LHCN-M2 (cell line): ENCODE data around the gene ACOX3. TPM values are rescaled to one million over a fixed set of nuclear protein-coding genes. Genes with fewer than 3 reads are reported as not detected.
A peak's percentile ranks its signal among the peaks of the same experiment; 100 is the strongest.

Source experiments
- DNase-seq: peaks from one replicate; pipeline ENCODE4 v3.0.0-alpha.2; 2012; ENCODE audit warnings: low read depth
- total RNA-seq: library from RNA; depleted of rRNA; stranded (reverse); fragments of >200 nt; gene quantifications from 2 replicates; pipeline ENCODE4 v1.2.3, GENCODE V29; 2014

Gene ACOX3
- total RNA-seq, 1 experiment from 2014 or later, result 27.3 TPM

- DNase-seq, result peak; percentile 56
These were observed 99.7 kb downstream of the ACOX3 start for GRCh38 chr4:8340781-8341241.

DNA sequence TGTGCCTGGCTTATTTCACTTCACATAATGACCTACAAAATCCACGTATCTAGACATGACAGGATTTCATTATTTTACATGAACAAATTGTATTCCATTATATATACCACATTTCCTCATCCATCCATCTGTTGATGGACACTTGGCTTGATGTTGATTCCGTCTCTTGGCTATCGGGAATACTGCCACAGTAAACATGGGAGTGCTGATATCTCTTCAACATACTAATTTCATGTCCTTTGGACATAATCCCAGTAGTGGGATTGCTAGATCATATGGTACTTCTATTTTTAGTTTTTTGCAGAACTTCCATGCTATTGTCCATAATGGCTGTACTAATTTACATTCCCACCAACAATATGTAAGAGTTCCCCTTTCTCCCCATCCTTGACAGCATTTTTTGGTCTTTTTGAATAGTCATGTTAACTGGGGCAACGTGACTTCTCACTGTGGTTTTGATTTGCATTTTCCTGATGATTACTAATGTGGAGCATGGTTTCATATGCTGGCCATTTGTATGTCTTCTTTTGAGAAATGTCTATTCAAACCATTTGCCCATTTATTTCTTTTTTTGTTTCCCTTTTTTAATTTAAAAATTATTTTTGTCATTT lies 102.1 kb downstream of the ACOX3 start:
- DNase-seq, result peak; percentile 24

- DNase-seq, result peak; percentile 66
These were observed 104.0 kb downstream of the ACOX3 start for GRCh38 chr4:8336412-8337075.

- no peak for DNase-seq
These were observed 104.7 kb downstream of the ACOX3 start for GRCh38 chr4:8335848-8336247.

DNA sequence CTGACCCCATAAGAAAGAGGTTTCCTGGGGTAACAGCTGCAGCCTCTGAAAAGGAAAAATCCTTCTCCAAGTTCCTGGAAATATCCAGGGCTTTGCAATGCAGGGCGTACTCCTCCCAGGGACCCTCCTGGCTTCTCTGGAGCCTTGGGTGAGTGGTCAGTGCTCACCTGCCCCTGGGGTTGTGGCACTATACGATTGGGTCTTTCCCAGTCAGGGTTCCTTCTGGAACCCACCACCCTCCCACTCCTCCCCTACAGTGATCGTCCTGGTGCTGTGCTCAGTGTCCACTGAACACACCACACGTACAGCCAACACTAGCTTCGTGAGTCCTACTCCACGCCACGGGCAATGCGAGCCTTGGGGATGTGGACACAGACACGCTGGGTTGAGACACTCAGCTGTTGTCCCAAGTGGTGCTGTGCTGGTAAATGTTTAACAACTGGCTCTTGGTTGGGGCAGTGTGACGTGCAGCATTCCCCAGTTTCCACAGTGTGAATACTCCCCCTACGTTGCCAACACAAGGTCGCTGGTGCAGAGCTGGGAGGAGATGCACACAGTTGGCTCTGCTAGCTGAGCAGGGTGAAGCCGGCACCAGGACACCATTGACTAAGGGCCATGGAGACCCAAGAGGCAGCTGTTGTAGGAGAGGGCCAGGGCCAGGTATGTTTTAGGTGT lies 105.6 kb downstream of the ACOX3 start:
- no peak for DNase-seq

DNA sequence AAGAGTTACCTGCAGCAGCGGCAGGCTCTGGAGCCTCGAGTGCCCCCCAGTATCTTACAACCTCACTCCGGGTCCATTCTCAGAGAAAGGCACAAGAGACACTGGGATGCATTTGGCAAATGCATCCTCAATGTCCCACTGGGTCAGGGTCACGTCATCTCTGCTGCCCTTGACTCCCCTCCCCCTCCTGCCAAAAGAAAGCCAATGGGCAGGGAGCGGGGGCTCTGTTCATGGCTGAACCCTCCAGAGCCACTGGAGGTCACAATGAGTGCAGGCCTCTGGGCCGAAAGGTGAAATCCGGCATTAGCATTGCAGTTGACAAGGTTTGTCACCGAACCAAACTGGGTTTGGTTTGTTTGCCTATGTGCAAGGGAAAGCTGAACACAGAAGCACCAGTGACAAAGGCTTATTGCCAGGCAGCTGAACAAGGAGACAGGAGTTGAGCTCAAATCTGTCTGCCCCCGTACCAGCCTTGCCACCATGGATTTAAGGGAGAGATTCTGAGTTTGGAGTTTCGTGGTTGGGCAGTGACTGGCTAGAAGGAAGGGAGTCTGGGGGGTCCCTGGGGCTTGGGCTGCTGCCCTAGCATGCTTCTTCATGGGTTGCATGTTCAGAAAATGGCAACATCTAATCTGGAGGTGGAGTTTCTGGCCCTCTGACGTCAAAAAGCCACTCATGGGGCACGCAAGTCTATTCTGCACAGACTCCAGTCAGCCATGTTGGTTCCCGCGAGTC lies 106.6 kb downstream of the ACOX3 start:
- DNase-seq, result no peak

DNA sequence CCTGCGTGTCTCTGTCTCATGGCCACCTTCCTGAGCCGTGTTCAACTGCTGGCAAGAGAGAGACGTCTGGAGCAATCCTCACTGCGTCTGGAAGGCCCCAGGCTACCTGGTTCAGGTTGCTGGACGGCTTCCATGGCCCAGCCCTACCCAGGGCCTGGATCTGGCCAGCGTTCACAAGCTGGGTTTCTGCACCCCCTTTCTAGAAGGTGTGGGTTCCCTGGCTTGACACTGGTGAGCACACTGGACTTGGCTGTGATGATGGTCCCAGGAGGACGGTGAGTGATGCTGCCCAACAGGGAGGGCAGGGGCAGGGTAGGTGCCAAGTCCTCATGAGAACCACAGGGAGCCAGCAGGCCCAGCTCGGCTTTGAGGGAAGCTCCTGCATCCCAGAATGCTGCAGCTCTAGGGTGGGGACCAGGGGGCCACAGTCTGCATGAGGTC lies 107.6 kb downstream of the ACOX3 start:
- DNase-seq, result no peak

GRCh38 chr4:8332038-8332857 lies 108.3 kb downstream of the ACOX3 start:
- no peak for DNase-seq

GRCh38 chr4:8331575-8331955 lies 109.0 kb downstream of the ACOX3 start:
- DNase-seq, result peak; percentile 75

DNA sequence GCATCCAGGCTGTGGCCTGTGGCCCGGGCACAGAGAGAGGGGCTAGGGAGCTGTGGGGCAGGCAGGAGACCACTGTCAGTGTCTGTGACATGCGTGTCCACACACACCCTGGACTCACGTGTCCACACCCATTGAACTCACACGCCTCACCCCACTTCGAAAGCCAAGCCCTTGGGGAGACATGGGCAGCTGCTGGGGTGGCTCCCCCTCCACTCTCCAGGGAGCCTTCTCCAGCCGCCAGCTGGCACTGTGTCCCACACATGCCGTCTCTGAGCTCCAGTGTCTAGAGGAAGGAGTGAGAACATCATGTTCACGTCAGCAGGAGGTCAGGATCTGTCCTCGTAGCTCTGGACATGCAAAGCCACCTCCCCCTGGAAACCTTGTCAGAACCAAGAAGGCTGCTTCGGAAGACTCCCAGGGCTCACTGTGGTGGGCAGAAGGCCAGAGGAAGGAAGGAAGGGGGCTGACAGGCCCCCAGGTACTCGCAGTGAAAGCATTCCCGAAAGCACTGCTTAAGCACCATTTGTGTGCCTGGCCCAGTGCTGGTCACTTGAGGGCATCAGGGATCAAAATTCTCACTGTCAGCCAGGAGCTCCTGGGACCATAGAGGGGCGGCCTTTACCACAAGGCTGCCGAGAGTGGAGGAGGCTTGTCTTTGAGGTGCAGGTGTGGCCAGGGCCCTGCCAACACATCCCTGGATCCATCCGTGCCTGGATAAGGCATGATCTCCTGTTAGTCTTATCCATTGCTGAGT lies 109.5 kb downstream of the ACOX3 start:
- DNase-seq, result peak; percentile 95

DNA sequence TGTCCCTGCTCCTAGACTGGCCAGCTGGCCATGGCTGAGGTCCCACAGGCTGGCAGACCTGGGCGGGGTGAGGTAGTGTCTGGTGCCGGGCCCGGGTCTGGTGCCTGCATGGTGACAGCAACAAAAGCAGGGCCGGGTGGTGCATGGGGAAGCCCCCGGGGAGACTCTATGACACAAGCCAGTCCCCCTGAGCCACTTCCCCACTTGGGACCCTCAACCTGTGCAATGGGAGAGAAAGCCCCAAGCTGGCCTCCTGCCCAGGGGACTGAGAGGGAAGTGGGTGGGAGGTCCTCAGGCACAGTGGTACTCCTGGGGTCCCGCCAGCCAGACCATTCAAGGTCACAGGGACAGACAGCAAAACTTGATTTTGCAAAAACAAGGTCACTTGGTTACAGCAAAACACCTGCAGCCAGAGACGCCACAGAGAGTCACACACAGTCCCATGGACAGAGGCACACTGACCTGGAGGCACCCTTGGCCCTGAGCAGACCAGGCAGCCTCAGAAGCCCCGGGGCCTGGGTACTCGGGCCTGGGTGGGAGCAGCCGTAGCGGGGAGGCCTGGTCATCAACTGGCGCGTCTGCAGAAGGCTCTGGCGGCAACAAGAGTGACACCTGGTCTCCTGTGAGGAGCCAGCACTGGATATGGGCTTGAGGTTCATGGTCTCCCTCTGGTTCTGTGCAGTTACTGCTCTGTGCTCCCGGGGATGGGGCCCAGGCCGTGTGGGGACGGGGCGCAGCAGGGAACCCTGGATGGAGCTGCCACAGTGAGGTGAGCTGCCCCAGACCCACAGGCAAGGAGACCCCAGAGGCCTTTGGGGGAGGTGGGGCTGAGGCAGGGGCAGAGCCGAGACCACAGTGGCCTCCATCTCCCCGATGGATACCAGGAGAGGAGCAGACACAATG lies 110.4 kb downstream of the ACOX3 start:
- DNase-seq, result no peak

GRCh38 chr4:8329560-8329858 lies 111.0 kb downstream of the ACOX3 start:
- no peak for DNase-seq

GRCh38 chr4:8328866-8329559 lies 111.5 kb downstream of the ACOX3 start:
- no peak for DNase-seq

GRCh38 chr4:8328456-8328855 lies 112.1 kb downstream of the ACOX3 start:
- no peak for DNase-seq

DNA sequence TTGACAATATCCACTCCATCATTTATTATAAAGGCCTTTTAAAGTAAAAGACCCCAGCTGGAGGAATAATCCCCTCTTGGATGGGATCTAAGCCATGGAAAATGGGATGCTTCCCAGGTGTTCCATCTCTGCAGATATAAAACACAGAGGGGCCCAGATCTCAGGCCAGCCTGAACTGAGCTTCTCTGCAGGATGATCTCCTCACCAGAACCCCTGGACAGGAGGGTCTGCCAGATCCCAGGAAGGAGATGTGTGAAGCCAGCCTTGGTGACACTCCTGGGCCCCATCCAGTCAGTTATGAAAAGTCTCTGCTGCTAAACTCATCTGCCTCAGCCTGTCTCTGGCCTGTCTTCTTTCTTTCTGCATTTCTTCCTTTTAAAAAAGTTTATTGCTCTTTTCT lies 114.3 kb downstream of the ACOX3 start:
- DNase-seq, result no peak

GRCh38 chr4:8325291-8325973 lies 115.1 kb downstream of the ACOX3 start:
- no peak for DNase-seq

GRCh38 chr4:8324640-8325239 lies 115.8 kb downstream of the ACOX3 start:
- no peak for DNase-seq

- DNase-seq, result peak; percentile 22
These were observed 116.5 kb downstream of the ACOX3 start for GRCh38 chr4:8323947-8324555.
